ENCODE measurements around the gene CMTM1.

GRCh38 chr16:66620429-66620795 lies 54.2 kb downstream of the CMTM1 start:
- TF ChIP-seq POU2F2 (IDR thresholded peaks at IDR 0.05; ENCODE audit: low read depth, low read length) = no peak
- no peak for TF ChIP-seq POLR2AphosphoS5 (IDR thresholded peaks at IDR 0.05; ENCODE audit: low read depth, low read length)
